NCI-H1092 treated with DMSO at 0.1 percent for 48 hours (cell line): ENCODE measurements around the gene KIR2DL3.
"Not testable (repeated sequence)": the region's sequence is repeated elsewhere in the genome, so short reads cannot be mapped to it uniquely, and the experiment has no call there.

ENCODE experiments used
- DNase-seq: peaks from one replicate; lab custom pipeline; 2025; lab: John Stamatoyannopoulos, UW

The KIR2DL3 gene

GRCh38 chr19:54738306-54738705, at the start of gene KIR2DL3:
TSS of gene KIR2DL3 (plus strand) at chr19:54738513. CDS start at chr19:54738546, 33 bp downstream.
- DNase-seq: not testable (repeated sequence)

- DNase-seq: no peak
Measured at GRCh38 chr19:54691582-54692297, 46.6 kb upstream of the KIR2DL3 start.

- DNase-seq: no peak
Measured at GRCh38 chr19:54692298-54692615, 46.1 kb upstream of the KIR2DL3 start.

- no peak for DNase-seq
Measured at GRCh38 chr19:54694648-54695047, 43.7 kb upstream of the KIR2DL3 start.

- no peak for DNase-seq
Measured at GRCh38 chr19:54696117-54696548, 42.2 kb upstream of the KIR2DL3 start.

- DNase-seq: no peak
Measured at GRCh38 chr19:54696766-54697165, 41.5 kb upstream of the KIR2DL3 start.

- not testable (repeated sequence) for DNase-seq
Measured at GRCh38 chr19:54697716-54698115, 40.6 kb upstream of the KIR2DL3 start.

GRCh38 chr19:54704928-54705327, 33.4 kb upstream of the KIR2DL3 start:
- DNase-seq: no peak

- no peak for DNase-seq
Measured at GRCh38 chr19:54707962-54708361, 30.4 kb upstream of the KIR2DL3 start.

- DNase-seq: peak; percentile 27
Measured at GRCh38 chr19:54708781-54709180, 29.5 kb upstream of the KIR2DL3 start.

- no peak for DNase-seq
Measured at GRCh38 chr19:54709212-54709948, 28.9 kb upstream of the KIR2DL3 start.

GRCh38 chr19:54709956-54710355, 28.4 kb upstream of the KIR2DL3 start:
- DNase-seq: not testable (repeated sequence)

GRCh38 chr19:54724142-54724541, 14.2 kb upstream of the KIR2DL3 start, which contains the start of gene KIR3DL3:
TSS of gene KIR3DL3 (plus strand) at chr19:54724442. CDS start at chr19:54724497, 55 bp downstream.
- no peak for DNase-seq

- no peak for DNase-seq
Measured at GRCh38 chr19:54724644-54725043, 13.7 kb upstream of the KIR2DL3 start.

- no peak for DNase-seq
Measured at GRCh38 chr19:54725321-54725720, 13.0 kb upstream of the KIR2DL3 start.

GRCh38 chr19:54727562-54727961, 10.8 kb upstream of the KIR2DL3 start:
- no peak for DNase-seq

- no peak for DNase-seq
Measured at GRCh38 chr19:54728167-54728566, 10.1 kb upstream of the KIR2DL3 start.

GRCh38 chr19:54729416-54730188, 8.7 kb upstream of the KIR2DL3 start:
- DNase-seq: no peak

- no peak for DNase-seq
Measured at GRCh38 chr19:54731191-54731590, 7.1 kb upstream of the KIR2DL3 start.

GRCh38 chr19:54738715-54739114, 402 bp downstream of the KIR2DL3 start:
- DNase-seq: no peak

- DNase-seq: no peak
Measured at GRCh38 chr19:54739587-54740497, 1.5 kb downstream of the KIR2DL3 start.

GRCh38 chr19:54741950-54742349, 3.6 kb downstream of the KIR2DL3 start:
- not testable (repeated sequence) for DNase-seq
